HEK293T (cell line): Measurements from ENCODE around the gene ELP5.
"Not testable (repeated sequence)": the region's sequence is repeated elsewhere in the genome, so short reads cannot be mapped to it uniquely, and the experiment has no call there.

ENCODE experiments used
- CTCF ChIA-PET: fragments of 350-600 bp; formaldehyde crosslinking; extraction: SDS; loops from one replicate; lab custom pipeline; 2021; ENCODE audit warnings: antibody characterized with exemption, inconsistent platforms; lab: Yijun Ruan, JAX
- POLR2A ChIA-PET: fragments of 350-600 bp; formaldehyde crosslinking; extraction: SDS; loops from one replicate; lab custom pipeline; 2020; ENCODE audit warnings: antibody characterized with exemption, inconsistent platforms; lab: Yijun Ruan, JAX
- DNase-seq: peaks from one replicate; pipeline ENCODE4 v3.0.0; 2012; ENCODE audit warnings: mixed read lengths; ENCODE audit errors: extremely low spot score
- ARNT ChIP-seq: fragments of 450-650 bp; IDR thresholded peaks from 2 replicates; pipeline ENCODE4 v1.6.1; 2017; ENCODE audit warnings: mild to moderate bottlenecking
- BHLHE40 ChIP-seq: fragments of 450-650 bp; IDR thresholded peaks from 2 replicates; pipeline ENCODE4 v1.6.1; 2016; ENCODE audit warnings: mild to moderate bottlenecking, moderate library complexity, borderline replicate concordance
- CTBP1 ChIP-seq: fragments of 450-650 bp; IDR thresholded peaks from 2 replicates; pipeline ENCODE4 v1.6.1; 2016; ENCODE audit warnings: borderline replicate concordance
- ELF4 ChIP-seq: fragments of 450-650 bp; IDR thresholded peaks from 2 replicates; pipeline ENCODE4 v1.6.1; 2017; ENCODE audit warnings: antibody characterized with exemption
- FOXA1 ChIP-seq: fragments of 450-650 bp; IDR thresholded peaks from 2 replicates; pipeline ENCODE4 v1.6.1; 2016; ENCODE audit warnings: mild to moderate bottlenecking
- FOXK2 ChIP-seq: fragments of 450-650 bp; IDR thresholded peaks from 2 replicates; pipeline ENCODE4 v1.6.1; 2016; ENCODE audit warnings: mild to moderate bottlenecking
- FOXM1 ChIP-seq: fragments of 450-650 bp; IDR thresholded peaks from 2 replicates; pipeline ENCODE4 v1.6.1; 2017; ENCODE audit warnings: mild to moderate bottlenecking, borderline replicate concordance
- HDGF ChIP-seq: fragments of 450-650 bp; IDR thresholded peaks from 2 replicates; pipeline ENCODE4 v1.6.1; 2017; ENCODE audit warnings: antibody characterized with exemption, borderline replicate concordance
- L3MBTL2 ChIP-seq: fragments of 450-650 bp; conservative IDR thresholded peaks from 2 replicates; pipeline ENCODE4 v1.6.1; 2016; ENCODE audit warnings: mild to moderate bottlenecking
- LEF1 ChIP-seq: fragments of 450-650 bp; IDR thresholded peaks from 2 replicates; pipeline ENCODE4 v1.6.1; 2017; ENCODE audit warnings: mild to moderate bottlenecking, borderline replicate concordance
- NFRKB ChIP-seq: fragments of 450-650 bp; IDR thresholded peaks from 2 replicates; pipeline ENCODE4 v1.6.1; 2016; ENCODE audit warnings: mild to moderate bottlenecking, moderate library complexity
- SP1 ChIP-seq: fragments of 450-650 bp; IDR thresholded peaks from 2 replicates; pipeline ENCODE4 v1.6.1; 2017
- SUZ12 ChIP-seq: fragments of 450-650 bp; IDR thresholded peaks from 2 replicates; pipeline ENCODE4 v1.6.1; 2016; ENCODE audit warnings: mild to moderate bottlenecking
- TARDBP ChIP-seq: fragments of 450-650 bp; IDR thresholded peaks from 2 replicates; pipeline ENCODE4 v1.6.1; 2016
- ZNF384 ChIP-seq: fragments of 450-650 bp; IDR thresholded peaks from 2 replicates; pipeline ENCODE4 v1.6.1; 2016
- TF ChIP-seq, protein P1 (sequence below): fragments of 450-650 bp; IDR thresholded peaks from 2 replicates; pipeline ENCODE4 v1.6.1; 2016

ELP5 gene

GRCh38 chr17:7242717-7243452, 9.1 kb upstream of the ELP5 start:
- POLR2A ChIA-PET: interaction anchor here (1.4 to 9.7 kb wide), 8 partner anchors 7 to 87 kb away, joined by 3 to 166 read pairs (median 8); partner anchors contain the start of genes ACADVL, CTDNEP1, DLG4 and DVL2
- DNase-seq: peak; percentile 79
- CTCF ChIA-PET: interaction anchor here (0.9 kb wide), 1 partner anchor 22 kb away, joined by 4 read pairs; no protein-coding TSS in a partner anchor
- TF ChIP-seq NFRKB: no peak
- TF ChIP-seq ELF4: peak; percentile 38; the same call in 1 of the 2 replicates
- no peak for TF ChIP-seq ZNF384
- TF ChIP-seq CTBP1: peak; percentile 76
- peak; percentile 83; the same call in 1 of the 2 replicates for TF ChIP-seq HDGF
- TF ChIP-seq FOXM1: peak; percentile 77; the same call in 1 of the 2 replicates
- TF ChIP-seq, protein P1, sequence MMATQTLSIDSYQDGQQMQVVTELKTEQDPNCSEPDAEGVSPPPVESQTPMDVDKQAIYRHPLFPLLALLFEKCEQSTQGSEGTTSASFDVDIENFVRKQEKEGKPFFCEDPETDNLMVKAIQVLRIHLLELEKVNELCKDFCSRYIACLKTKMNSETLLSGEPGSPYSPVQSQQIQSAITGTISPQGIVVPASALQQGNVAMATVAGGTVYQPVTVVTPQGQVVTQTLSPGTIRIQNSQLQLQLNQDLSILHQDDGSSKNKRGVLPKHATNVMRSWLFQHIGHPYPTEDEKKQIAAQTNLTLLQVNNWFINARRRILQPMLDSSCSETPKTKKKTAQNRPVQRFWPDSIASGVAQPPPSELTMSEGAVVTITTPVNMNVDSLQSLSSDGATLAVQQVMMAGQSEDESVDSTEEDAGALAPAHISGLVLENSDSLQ: no peak
- no peak for TF ChIP-seq LEF1
- TF ChIP-seq FOXA1: no peak
- TF ChIP-seq L3MBTL2: peak; percentile 61
- no peak for TF ChIP-seq BHLHE40
- TF ChIP-seq ARNT: no peak
- no peak for TF ChIP-seq FOXK2
- TF ChIP-seq SUZ12: no peak
- TF ChIP-seq TARDBP: no peak
- no peak for TF ChIP-seq SP1

- POLR2A ChIA-PET: interaction anchor here (1.4 to 9.7 kb wide), 6 partner anchors 7 to 86 kb away, joined by 3 to 166 read pairs (median 9); partner anchors contain the start of genes ACADVL, CTDNEP1, DLG4 and DVL2
- TF ChIP-seq BHLHE40: no peak
- TF ChIP-seq ELF4: no peak
- no peak for TF ChIP-seq FOXK2
- no peak for TF ChIP-seq NFRKB
- no peak for TF ChIP-seq TARDBP
- TF ChIP-seq, protein P1: no peak
- no peak for TF ChIP-seq ARNT
- TF ChIP-seq LEF1: no peak
- no peak for TF ChIP-seq SP1
- TF ChIP-seq HDGF: no peak
- no peak for TF ChIP-seq L3MBTL2
- TF ChIP-seq FOXM1: no peak
- no peak for TF ChIP-seq FOXA1
- TF ChIP-seq CTBP1: no peak
- TF ChIP-seq SUZ12: no peak
- no peak for DNase-seq
- CTCF ChIA-PET: interaction anchor here (0.6 kb wide), 1 partner anchor 372 kb away, joined by 3 read pairs; no protein-coding TSS in a partner anchor
Measured at GRCh38 chr17:7243453-7243729, 8.6 kb upstream of the ELP5 start.

DNA sequence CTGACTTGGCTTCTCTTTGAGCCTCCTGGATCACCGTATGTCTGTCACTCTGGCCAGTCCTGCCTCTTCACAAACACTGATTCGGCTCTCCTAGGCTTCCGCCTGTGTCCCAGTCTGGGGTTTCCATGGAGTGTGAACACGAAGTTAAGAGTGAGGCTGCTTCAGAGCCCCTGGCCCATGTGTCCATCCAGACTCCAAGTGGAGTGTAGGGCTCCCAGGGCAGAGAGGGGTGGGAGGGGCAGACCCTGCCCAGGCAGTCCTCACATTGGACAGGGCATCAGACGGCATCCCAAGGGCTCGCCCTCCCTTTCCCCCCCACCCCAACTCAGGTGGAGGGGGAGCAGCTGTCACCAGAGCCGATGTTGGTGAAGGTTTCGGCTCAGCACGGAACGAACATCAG, 8.2 kb upstream of the ELP5 start:
- ChIA-PET POLR2A (interaction anchor here (1.6 to 2.8 kb wide), 2 partner anchors 9 to 86 kb away, joined by 7 to 11 read pairs; partner anchors contain the start of genes DVL2 and NEURL4), CTCF (interaction anchor here (0.6 kb wide), 1 partner anchor 372 kb away, joined by 3 read pairs; no protein-coding TSS in a partner anchor)
- DNase-seq: not testable (repeated sequence)

DNA sequence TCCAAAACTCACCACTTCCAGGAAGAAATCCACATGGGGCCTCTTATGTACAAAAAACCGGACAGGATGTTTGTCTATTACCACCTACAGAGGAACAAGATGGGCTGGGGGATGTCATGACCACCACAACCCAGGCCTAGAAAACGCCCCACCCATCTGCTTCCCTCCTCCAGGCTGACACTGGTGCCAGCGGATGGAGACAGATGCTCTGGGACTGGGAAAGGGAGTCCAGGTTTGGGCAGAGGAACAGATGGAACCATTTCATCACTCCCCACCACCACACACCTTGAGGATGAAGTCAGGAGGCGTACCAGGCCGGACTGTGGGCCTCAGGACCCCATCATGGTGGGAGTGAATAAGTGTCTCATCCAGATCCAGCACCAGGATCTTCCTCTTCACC, 5.2 kb upstream of the ELP5 start:
- no peak for TF ChIP-seq BHLHE40
- no peak for TF ChIP-seq SP1
- TF ChIP-seq ZNF384: no peak
- TF ChIP-seq LEF1: no peak
- TF ChIP-seq TARDBP: no peak
- no peak for TF ChIP-seq ELF4
- no peak for TF ChIP-seq L3MBTL2
- POLR2A ChIA-PET: no interaction called here
- no peak for DNase-seq
- CTCF ChIA-PET: interaction anchor here (1.1 kb wide), 1 partner anchor 11 kb away, joined by 3 read pairs; no protein-coding TSS in a partner anchor

- no peak for DNase-seq
- POLR2A ChIA-PET: interaction anchor here (4.3 kb wide), 1 partner anchor 9 kb away, joined by 52 read pairs; the partner anchor contains the start of genes GABARAP and PHF23
- CTCF ChIA-PET: no interaction called here
- no peak for TF ChIP-seq BHLHE40
- no peak for TF ChIP-seq SP1
- TF ChIP-seq FOXK2: no peak
- no peak for TF ChIP-seq L3MBTL2
- TF ChIP-seq NFRKB: no peak
- no peak for TF ChIP-seq ZNF384
- no peak for TF ChIP-seq FOXM1
- no peak for TF ChIP-seq ARNT
- TF ChIP-seq FOXA1: no peak
- TF ChIP-seq TARDBP: no peak
- TF ChIP-seq HDGF: no peak
- TF ChIP-seq LEF1: no peak
- TF ChIP-seq SUZ12: no peak
- TF ChIP-seq ELF4: no peak
- TF ChIP-seq, protein P1: no peak
- TF ChIP-seq CTBP1: no peak
Measured at GRCh38 chr17:7248796-7249195, 3.2 kb upstream of the ELP5 start.

- ChIA-PET POLR2A (interaction anchor here (4.3 kb wide), 1 partner anchor 9 kb away, joined by 52 read pairs; the partner anchor contains the start of genes GABARAP and PHF23), CTCF (no interaction called here)
- no peak for TF ChIP-seq SUZ12
- no peak for DNase-seq
Measured at GRCh38 chr17:7249214-7249613, 2.8 kb upstream of the ELP5 start.
